ENCODE results near the gene SLC7A6. TPM values are rescaled to one million over a fixed set of nuclear protein-coding genes. Genes with fewer than 3 reads are reported as not detected.

The SLC7A6 gene
- 44.2 TPM for total RNA-seq
- long read RNA-seq, full-length matches to known transcripts, result 7 of 43 reads
- long read RNA-seq, partial matches to known transcripts, result 11 of 43 reads
- long read RNA-seq, other reads (novel, unspliced or antisense), result 25 of 43 reads

GRCh38 chr16:68264128-68265077, at the start of gene SLC7A6:
Gene SLC7A6 (plus strand): TSS chr16:68264526. CDS start chr16:68274727, 10,201 bp downstream.
- Histone ChIP-seq H3K4me1 (peaks cover 86% of the 10 kb centered on the region), H3K9me3 (replicated peaks) (no peaks in the 10 kb centered on the region), H3K4me3 (peak within 1 kb of the TSS; percentile 80), H3K36me3 (peaks cover 30% of the 10 kb centered on the region), H3K27me3 (ENCODE audit: low read depth) (no peaks in the 10 kb centered on the region), H3K27ac (replicated peaks) (peak within 1 kb of the TSS; percentile 99)
- intact Hi-C loops (cut with micrococcal nuclease), result loop anchor here (5.0 kb wide), 1 partner anchor 63 kb away; no protein-coding TSS in a partner anchor
- DNase-seq, result peak; percentile 83
- peak; percentile 80 for TF ChIP-seq CTCF (IDR thresholded peaks at IDR 0.05; ENCODE audit: borderline replicate concordance)

GRCh38 chr16:68214726-68215125, 49.6 kb upstream of the SLC7A6 start:
- H3K36me3 ChIP-seq, result no peaks in the 10 kb centered on the region
- intact Hi-C loops (cut with micrococcal nuclease), result no loop called here
- no peak for TF ChIP-seq CTCF (IDR thresholded peaks at IDR 0.05; ENCODE audit: borderline replicate concordance)
- no peaks in the 10 kb centered on the region for H3K27me3 ChIP-seq (ENCODE audit: low read depth)
- no peak overlapping the region for H3K27ac ChIP-seq (replicated peaks)
- peaks cover 8% of the 10 kb centered on the region for H3K4me1 ChIP-seq
- DNase-seq, result no peak
- H3K4me3 ChIP-seq, result no peak overlapping the region
- no peaks in the 10 kb centered on the region for H3K9me3 ChIP-seq (replicated peaks)

GRCh38 chr16:68215302-68215701, 49.0 kb upstream of the SLC7A6 start:
- no peak for DNase-seq
- H3K27ac ChIP-seq (replicated peaks), result no peak overlapping the region
- no peaks in the 10 kb centered on the region for H3K9me3 ChIP-seq (replicated peaks)
- H3K27me3 ChIP-seq (ENCODE audit: low read depth), result no peaks in the 10 kb centered on the region
- no peak for TF ChIP-seq CTCF (IDR thresholded peaks at IDR 0.05; ENCODE audit: borderline replicate concordance)
- peaks cover 8% of the 10 kb centered on the region for H3K4me1 ChIP-seq
- intact Hi-C loops (cut with micrococcal nuclease), result no loop called here
- H3K4me3 ChIP-seq, result no peak overlapping the region
- no peaks in the 10 kb centered on the region for H3K36me3 ChIP-seq

- TF ChIP-seq CTCF (IDR thresholded peaks at IDR 0.05; ENCODE audit: borderline replicate concordance), result no peak
- H3K36me3 ChIP-seq, result no peaks in the 10 kb centered on the region
- no peaks in the 10 kb centered on the region for H3K27me3 ChIP-seq (ENCODE audit: low read depth)
- no peak overlapping the region for H3K27ac ChIP-seq (replicated peaks)
- intact Hi-C loops (cut with micrococcal nuclease), result no loop called here
- peaks cover 8% of the 10 kb centered on the region for H3K4me1 ChIP-seq
- H3K4me3 ChIP-seq, result no peak overlapping the region
- no peak for DNase-seq
- H3K9me3 ChIP-seq (replicated peaks), result no peaks in the 10 kb centered on the region
Observed at GRCh38 chr16:68216240-68216639, 48.1 kb upstream of the SLC7A6 start.

GRCh38 chr16:68217506-68217905, 46.8 kb upstream of the SLC7A6 start:
- Histone ChIP-seq H3K27me3 (ENCODE audit: low read depth) (no peaks in the 10 kb centered on the region), H3K36me3 (no peaks in the 10 kb centered on the region), H3K9me3 (replicated peaks) (no peaks in the 10 kb centered on the region), H3K4me1 (peaks cover 8% of the 10 kb centered on the region), H3K27ac (replicated peaks) (no peak overlapping the region), H3K4me3 (no peak overlapping the region)
- no peak for DNase-seq
- intact Hi-C loops (cut with micrococcal nuclease), result no loop called here
- no peak for TF ChIP-seq CTCF (IDR thresholded peaks at IDR 0.05; ENCODE audit: borderline replicate concordance)
